SU-DHL-6 (cell line): ENCODE data around the gene PI16.

Experiments used
- EZH2phosphoT487 ChIP-seq: fragments of 200-600 bp; sonication (generic), shearing (Covaris generic); conservative IDR thresholded peaks from 2 replicates; pipeline ENCODE4 v1.6.1; 2018; ENCODE audit warnings: mild to moderate bottlenecking, antibody characterized with exemption, low read length, moderate library complexity, mixed read lengths
- TF ChIP-seq, protein P1 (sequence below): fragments of 200-600 bp; sonication (generic); IDR thresholded peaks from one replicate; pipeline ENCODE4 v1.5.1; 2017; ENCODE audit warnings: antibody characterized with exemption, mild to moderate bottlenecking, low read length, moderate library complexity; ENCODE audit not compliant: insufficient read depth, poor library complexity, severe bottlenecking

DNA sequence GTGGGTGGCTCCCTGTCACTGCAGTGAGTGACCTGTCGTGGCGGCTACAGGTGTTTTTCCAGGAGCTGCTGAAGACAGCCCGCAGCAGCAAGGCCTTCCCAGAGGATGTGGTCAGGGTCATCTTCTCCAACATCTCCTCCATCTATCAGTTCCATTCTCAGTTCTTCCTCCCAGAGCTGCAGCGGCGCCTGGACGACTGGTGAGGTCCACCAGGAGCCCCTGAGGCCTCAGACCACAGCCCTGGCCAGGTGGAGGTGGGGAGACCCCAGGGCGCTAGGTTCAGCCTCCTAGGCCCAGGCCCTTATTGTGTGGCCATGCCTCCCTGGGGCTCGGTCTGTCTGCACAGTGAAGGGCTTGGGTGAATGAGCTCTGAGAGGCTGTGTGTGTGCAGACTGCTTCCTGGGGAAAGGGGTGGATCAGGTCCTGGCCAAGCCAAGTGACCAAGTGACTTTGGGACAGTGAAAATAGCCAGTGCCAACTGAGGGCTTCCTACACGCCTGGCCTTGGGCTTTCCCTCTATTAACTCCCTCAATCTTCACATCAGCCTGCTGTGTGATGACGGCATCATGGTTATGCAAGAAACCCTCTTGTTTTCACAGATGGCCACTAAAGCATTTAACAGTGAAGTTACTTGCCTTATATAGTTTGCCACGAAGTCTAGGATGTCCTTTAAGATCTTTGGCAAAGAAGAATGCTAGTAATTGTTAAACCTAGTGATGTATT, 57.3 kb downstream of the PI16 start:
- TF ChIP-seq, protein P1, sequence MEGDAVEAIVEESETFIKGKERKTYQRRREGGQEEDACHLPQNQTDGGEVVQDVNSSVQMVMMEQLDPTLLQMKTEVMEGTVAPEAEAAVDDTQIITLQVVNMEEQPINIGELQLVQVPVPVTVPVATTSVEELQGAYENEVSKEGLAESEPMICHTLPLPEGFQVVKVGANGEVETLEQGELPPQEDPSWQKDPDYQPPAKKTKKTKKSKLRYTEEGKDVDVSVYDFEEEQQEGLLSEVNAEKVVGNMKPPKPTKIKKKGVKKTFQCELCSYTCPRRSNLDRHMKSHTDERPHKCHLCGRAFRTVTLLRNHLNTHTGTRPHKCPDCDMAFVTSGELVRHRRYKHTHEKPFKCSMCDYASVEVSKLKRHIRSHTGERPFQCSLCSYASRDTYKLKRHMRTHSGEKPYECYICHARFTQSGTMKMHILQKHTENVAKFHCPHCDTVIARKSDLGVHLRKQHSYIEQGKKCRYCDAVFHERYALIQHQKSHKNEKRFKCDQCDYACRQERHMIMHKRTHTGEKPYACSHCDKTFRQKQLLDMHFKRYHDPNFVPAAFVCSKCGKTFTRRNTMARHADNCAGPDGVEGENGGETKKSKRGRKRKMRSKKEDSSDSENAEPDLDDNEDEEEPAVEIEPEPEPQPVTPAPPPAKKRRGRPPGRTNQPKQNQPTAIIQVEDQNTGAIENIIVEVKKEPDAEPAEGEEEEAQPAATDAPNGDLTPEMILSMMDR, result no peak
- no peak for TF ChIP-seq EZH2phosphoT487
